ENCODE results near the gene PERCC1. TPM values are rescaled to one million over a fixed set of nuclear protein-coding genes. Genes with fewer than 3 reads are reported as not detected.

Gene PERCC1
- total RNA-seq, 1 experiment from 2014 or later, result not detected

GRCh38 chr16:1447965-1448364 is 17.1 kb downstream of the PERCC1 start (continued):
- TF ChIP-seq, protein P1, sequence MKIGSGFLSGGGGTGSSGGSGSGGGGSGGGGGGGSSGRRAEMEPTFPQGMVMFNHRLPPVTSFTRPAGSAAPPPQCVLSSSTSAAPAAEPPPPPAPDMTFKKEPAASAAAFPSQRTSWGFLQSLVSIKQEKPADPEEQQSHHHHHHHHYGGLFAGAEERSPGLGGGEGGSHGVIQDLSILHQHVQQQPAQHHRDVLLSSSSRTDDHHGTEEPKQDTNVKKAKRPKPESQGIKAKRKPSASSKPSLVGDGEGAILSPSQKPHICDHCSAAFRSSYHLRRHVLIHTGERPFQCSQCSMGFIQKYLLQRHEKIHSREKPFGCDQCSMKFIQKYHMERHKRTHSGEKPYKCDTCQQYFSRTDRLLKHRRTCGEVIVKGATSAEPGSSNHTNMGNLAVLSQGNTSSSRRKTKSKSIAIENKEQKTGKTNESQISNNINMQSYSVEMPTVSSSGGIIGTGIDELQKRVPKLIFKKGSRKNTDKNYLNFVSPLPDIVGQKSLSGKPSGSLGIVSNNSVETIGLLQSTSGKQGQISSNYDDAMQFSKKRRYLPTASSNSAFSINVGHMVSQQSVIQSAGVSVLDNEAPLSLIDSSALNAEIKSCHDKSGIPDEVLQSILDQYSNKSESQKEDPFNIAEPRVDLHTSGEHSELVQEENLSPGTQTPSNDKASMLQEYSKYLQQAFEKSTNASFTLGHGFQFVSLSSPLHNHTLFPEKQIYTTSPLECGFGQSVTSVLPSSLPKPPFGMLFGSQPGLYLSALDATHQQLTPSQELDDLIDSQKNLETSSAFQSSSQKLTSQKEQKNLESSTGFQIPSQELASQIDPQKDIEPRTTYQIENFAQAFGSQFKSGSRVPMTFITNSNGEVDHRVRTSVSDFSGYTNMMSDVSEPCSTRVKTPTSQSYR (CRISPR knock-in tag; IDR thresholded peaks at IDR 0.05), result no peak
- TF ChIP-seq FOXP1 (CRISPR knock-in tag; IDR thresholded peaks at IDR 0.05; ENCODE audit: borderline replicate concordance) (no peak), CREM (CRISPR knock-in tag; IDR thresholded peaks at IDR 0.05) (no peak)

GRCh38 chr16:1448536-1449116 is 17.7 kb downstream of the PERCC1 start:
- Mint-ChIP-seq H3K27ac (no peak overlapping the region), H3K4me1 (no peaks in the 10 kb centered on the region), H3K4me3 (no peak overlapping the region), H3K9me3 (no peaks in the 10 kb centered on the region), H3K27me3 (ENCODE audit: low read depth) (no peaks in the 10 kb centered on the region), H3K36me3 (peaks cover 6% of the 10 kb centered on the region; the same call in 1 of the 2 replicates)
- TF ChIP-seq CDX4 (CRISPR knock-in tag; IDR thresholded peaks at IDR 0.05; ENCODE audit: borderline replicate concordance) (no peak), NR1H2 (CRISPR knock-in tag; IDR thresholded peaks at IDR 0.05) (no peak)
- ChIA-PET CTCF (no interaction called here), POLR2A (no interaction called here)
- no peak for ATAC-seq
- DNase-seq (ENCODE audit: low spot score), result no peak

DNA sequence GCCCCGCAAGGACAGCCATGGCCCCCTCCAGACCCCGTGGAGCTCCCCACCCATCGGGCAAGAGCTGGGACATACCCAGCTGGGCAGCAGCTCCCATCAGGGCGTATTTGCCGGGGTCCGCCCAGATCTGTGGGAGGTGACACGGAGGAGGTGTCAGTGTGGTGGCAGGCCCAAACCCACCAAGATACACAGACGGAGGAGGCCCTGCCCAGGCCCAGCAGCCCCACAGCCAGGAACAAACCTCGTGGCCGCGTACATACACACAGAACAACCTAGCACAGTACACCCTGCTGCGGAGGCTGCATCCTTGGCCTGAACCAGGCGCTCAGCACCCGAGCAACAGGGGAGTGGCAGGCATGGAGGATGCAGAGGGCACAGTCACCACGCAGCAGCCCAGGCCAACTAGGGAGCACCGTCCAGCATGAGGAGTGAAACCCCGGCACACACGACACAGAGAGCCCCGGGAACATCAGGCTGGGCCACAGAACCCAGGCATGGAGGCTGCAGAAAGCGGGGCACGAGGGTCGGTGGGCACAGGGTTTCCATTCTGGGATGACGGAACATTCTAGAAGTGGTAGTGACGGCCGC is 18.4 kb downstream of the PERCC1 start:
- no peaks in the 10 kb centered on the region for H3K9me3 Mint-ChIP-seq
- no peaks in the 10 kb centered on the region for H3K27me3 Mint-ChIP-seq (ENCODE audit: low read depth)
- H3K36me3 Mint-ChIP-seq, result peaks cover 6% of the 10 kb centered on the region; the same call in 1 of the 2 replicates
- DNase-seq (ENCODE audit: low spot score) (no peak), ATAC-seq (no peak)
- ChIA-PET CTCF (no interaction called here), POLR2A (no interaction called here)
- H3K27ac Mint-ChIP-seq, result no peak overlapping the region
- TF ChIP-seq PRDM15 (CRISPR knock-in tag; IDR thresholded peaks at IDR 0.05) (no peak), ZNF416 (CRISPR knock-in tag; IDR thresholded peaks at IDR 0.05) (no peak), KAT7 (CRISPR knock-in tag; IDR thresholded peaks at IDR 0.05; ENCODE audit: borderline replicate concordance) (no peak), PRRX2 (CRISPR knock-in tag; IDR thresholded peaks at IDR 0.05) (no peak), FOXP4 (CRISPR knock-in tag; IDR thresholded peaks at IDR 0.05) (no peak)
- H3K4me3 Mint-ChIP-seq, result no peak overlapping the region
- H3K4me1 Mint-ChIP-seq, result no peaks in the 10 kb centered on the region

- Mint-ChIP-seq H3K4me1 (no peaks in the 10 kb centered on the region), H3K27ac (no peak overlapping the region), H3K4me3 (no peak overlapping the region), H3K9me3 (no peaks in the 10 kb centered on the region), H3K27me3 (ENCODE audit: low read depth) (no peaks in the 10 kb centered on the region), H3K36me3 (peaks cover 6% of the 10 kb centered on the region; the same call in 1 of the 2 replicates)
- DNase-seq (ENCODE audit: low spot score) (peak; percentile 72), ATAC-seq (peak; percentile 65)
- CTCF ChIA-PET, result no interaction called here
- POLR2A ChIA-PET, result no interaction called here
- TF ChIP-seq, protein P1 (CRISPR knock-in tag; IDR thresholded peaks at IDR 0.05), result no peak
- TF ChIP-seq RORB (CRISPR knock-in tag; IDR thresholded peaks at IDR 0.05) (no peak), RELA (CRISPR knock-in tag; IDR thresholded peaks at IDR 0.05; ENCODE audit: borderline replicate concordance) (no peak), NR2C2 (CRISPR knock-in tag; IDR thresholded peaks at IDR 0.05) (no peak), FOXK1 (CRISPR knock-in tag; IDR thresholded peaks at IDR 0.05) (no peak), ZNF219 (CRISPR knock-in tag; IDR thresholded peaks at IDR 0.05; ENCODE audit: borderline replicate concordance) (no peak), ATF1 (CRISPR knock-in tag; IDR thresholded peaks at IDR 0.05) (no peak)
- TF ChIP-seq, protein P2, sequence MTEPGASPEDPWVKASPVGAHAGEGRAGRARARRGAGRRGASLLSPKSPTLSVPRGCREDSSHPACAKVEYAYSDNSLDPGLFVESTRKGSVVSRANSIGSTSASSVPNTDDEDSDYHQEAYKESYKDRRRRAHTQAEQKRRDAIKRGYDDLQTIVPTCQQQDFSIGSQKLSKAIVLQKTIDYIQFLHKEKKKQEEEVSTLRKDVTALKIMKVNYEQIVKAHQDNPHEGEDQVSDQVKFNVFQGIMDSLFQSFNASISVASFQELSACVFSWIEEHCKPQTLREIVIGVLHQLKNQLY (CRISPR knock-in tag; IDR thresholded peaks at IDR 0.05), result no peak
Measured at GRCh38 chr16:1450218-1450617, 19.3 kb downstream of the PERCC1 start.
